ENCODE data around the gene ZIC2. TPM values are rescaled to one million over a fixed set of nuclear protein-coding genes. Genes with fewer than 3 reads are reported as not detected.
A peak's percentile ranks its signal among the peaks of the same experiment; 100 is the strongest.
"Not testable (repeated sequence)": the region's sequence is repeated elsewhere in the genome, so short reads cannot be mapped to it uniquely, and the experiment has no call there.

ZIC2 gene
- total RNA-seq, 1 donor from 2014 or later, result 129 TPM

- TF ChIP-seq, protein P1, sequence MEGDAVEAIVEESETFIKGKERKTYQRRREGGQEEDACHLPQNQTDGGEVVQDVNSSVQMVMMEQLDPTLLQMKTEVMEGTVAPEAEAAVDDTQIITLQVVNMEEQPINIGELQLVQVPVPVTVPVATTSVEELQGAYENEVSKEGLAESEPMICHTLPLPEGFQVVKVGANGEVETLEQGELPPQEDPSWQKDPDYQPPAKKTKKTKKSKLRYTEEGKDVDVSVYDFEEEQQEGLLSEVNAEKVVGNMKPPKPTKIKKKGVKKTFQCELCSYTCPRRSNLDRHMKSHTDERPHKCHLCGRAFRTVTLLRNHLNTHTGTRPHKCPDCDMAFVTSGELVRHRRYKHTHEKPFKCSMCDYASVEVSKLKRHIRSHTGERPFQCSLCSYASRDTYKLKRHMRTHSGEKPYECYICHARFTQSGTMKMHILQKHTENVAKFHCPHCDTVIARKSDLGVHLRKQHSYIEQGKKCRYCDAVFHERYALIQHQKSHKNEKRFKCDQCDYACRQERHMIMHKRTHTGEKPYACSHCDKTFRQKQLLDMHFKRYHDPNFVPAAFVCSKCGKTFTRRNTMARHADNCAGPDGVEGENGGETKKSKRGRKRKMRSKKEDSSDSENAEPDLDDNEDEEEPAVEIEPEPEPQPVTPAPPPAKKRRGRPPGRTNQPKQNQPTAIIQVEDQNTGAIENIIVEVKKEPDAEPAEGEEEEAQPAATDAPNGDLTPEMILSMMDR (conservative IDR thresholded peaks at IDR 0.05), result no peak
- Mint-ChIP-seq H3K36me3 (no peaks in the 10 kb centered on the region), H3K27me3 (no peaks in the 10 kb centered on the region), H3K9me3 (no peaks in the 10 kb centered on the region), H3K27ac (no peak overlapping the region), H3K4me3 (no peak overlapping the region), H3K4me1 (ENCODE audit: unreplicated experiment) (no peaks in the 10 kb centered on the region)
- peak; percentile 42 for DNase-seq (ENCODE audit: extremely low spot score, unreplicated experiment)
Measured at GRCh38 chr13:100019780-100020356, 38.3 kb downstream of the ZIC2 start.

DNA sequence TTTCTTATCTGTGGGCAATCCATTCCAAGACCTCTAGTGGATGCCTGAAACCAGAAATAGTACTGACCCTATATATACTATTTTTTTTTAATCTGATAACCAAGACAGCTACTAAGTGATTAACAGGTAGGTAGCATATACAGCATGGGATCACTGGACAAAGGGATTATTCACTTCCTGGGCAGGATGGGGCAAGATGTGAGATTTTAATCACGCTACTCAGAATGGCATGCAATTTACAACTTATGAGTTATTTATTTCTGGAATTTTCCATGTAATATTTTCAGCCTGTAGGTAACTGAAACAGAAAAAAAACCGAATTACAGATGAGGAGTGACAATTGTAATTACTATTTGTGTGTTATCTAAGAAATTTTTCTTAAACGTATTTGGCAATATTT is 41.2 kb downstream of the ZIC2 start:
- no peaks in the 10 kb centered on the region for H3K9me3 Mint-ChIP-seq
- no peak overlapping the region for H3K4me3 Mint-ChIP-seq
- DNase-seq (ENCODE audit: extremely low spot score, unreplicated experiment), result no peak
- no peak overlapping the region for H3K27ac Mint-ChIP-seq
- TF ChIP-seq, protein P1 (conservative IDR thresholded peaks at IDR 0.05), result no peak
- H3K36me3 Mint-ChIP-seq, result no peaks in the 10 kb centered on the region
- peaks cover 3% of the 10 kb centered on the region for H3K27me3 Mint-ChIP-seq
- no peaks in the 10 kb centered on the region for H3K4me1 Mint-ChIP-seq (ENCODE audit: unreplicated experiment)

- H3K9me3 Mint-ChIP-seq, result no peaks in the 10 kb centered on the region
- peaks cover 3% of the 10 kb centered on the region for H3K27me3 Mint-ChIP-seq
- no peak overlapping the region for H3K27ac Mint-ChIP-seq
- TF ChIP-seq, protein P1 (conservative IDR thresholded peaks at IDR 0.05), result no peak
- H3K4me1 Mint-ChIP-seq (ENCODE audit: unreplicated experiment), result no peaks in the 10 kb centered on the region
- H3K4me3 Mint-ChIP-seq, result no peak overlapping the region
- no peak for DNase-seq (ENCODE audit: extremely low spot score, unreplicated experiment)
- no peaks in the 10 kb centered on the region for H3K36me3 Mint-ChIP-seq
Measured at GRCh38 chr13:100024023-100024422, 42.4 kb downstream of the ZIC2 start.

DNA sequence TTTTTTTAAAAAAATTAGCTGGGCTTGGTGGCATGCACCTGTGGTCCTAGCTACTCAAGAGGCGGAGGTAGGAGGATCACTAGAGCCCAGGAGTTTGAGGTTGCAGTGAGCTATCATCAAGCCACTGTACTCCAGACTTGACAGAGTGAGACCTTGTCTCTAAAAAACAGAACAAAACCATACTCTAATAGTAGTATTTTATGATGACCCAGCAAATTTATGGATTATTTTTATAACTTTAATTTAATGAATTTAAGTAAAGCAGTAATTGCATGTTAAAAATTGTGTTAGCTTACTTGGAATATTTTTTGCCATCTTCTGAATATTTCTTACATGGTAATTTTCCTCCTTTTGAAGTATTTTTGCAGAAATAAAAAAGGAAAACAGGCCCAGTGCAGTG is 48.3 kb downstream of the ZIC2 start:
- no peaks in the 10 kb centered on the region for H3K4me1 Mint-ChIP-seq (ENCODE audit: unreplicated experiment)
- no peak for DNase-seq (ENCODE audit: extremely low spot score, unreplicated experiment)
- H3K36me3 Mint-ChIP-seq, result no peaks in the 10 kb centered on the region
- H3K4me3 Mint-ChIP-seq, result no peak overlapping the region
- TF ChIP-seq, protein P1 (conservative IDR thresholded peaks at IDR 0.05), result no peak
- H3K9me3 Mint-ChIP-seq, result no peaks in the 10 kb centered on the region
- no peak overlapping the region for H3K27ac Mint-ChIP-seq
- peaks cover 3% of the 10 kb centered on the region for H3K27me3 Mint-ChIP-seq

DNA sequence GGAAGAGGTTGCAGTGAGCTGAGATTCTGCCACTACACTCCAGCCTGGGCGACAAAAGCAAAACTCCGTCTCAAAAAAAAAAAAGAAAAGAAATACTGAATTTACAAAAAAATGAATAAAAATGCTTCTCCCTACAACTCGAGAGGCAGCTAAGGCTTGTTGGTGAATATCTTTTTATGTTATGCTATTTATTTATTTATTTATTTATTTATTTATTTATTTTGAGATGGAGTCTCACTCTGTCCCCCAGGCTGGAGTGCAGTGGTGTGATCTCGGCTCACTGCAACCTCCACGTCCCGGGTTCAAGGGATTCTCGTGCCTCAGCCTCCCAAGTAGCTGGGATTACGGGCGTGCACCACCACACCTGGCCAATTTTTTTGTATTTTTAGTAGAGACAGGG is 51.1 kb downstream of the ZIC2 start:
- peak; percentile 16 for DNase-seq (ENCODE audit: extremely low spot score, unreplicated experiment)
- H3K9me3 Mint-ChIP-seq; H3K27ac Mint-ChIP-seq; H3K27me3 Mint-ChIP-seq; H3K4me1 Mint-ChIP-seq (ENCODE audit: unreplicated experiment); H3K36me3 Mint-ChIP-seq; H3K4me3 Mint-ChIP-seq: not testable (repeated sequence)

DNA sequence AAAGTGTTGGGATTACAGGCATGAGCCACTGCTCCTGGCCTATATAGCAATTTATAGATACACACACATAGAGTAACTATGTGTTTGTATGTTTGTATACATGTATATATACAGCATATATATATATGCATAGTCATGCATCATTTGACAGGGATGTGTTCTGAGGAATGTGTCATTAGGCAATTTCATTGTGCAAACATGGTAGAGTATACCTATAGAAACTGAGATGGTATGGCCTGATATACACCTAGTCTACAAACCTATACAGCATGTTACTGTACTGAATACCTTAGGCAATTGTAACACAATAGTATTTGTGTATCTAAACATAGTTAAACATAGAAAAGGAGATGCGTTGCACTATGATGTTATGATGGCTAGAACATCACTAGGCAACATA is 54.4 kb downstream of the ZIC2 start:
- peaks cover 10% of the 10 kb centered on the region for H3K4me1 Mint-ChIP-seq (ENCODE audit: unreplicated experiment)
- TF ChIP-seq, protein P1 (conservative IDR thresholded peaks at IDR 0.05), result no peak
- no peaks in the 10 kb centered on the region for H3K27me3 Mint-ChIP-seq
- H3K36me3 Mint-ChIP-seq, result no peaks in the 10 kb centered on the region
- no peak for DNase-seq (ENCODE audit: extremely low spot score, unreplicated experiment)
- no peak overlapping the region for H3K4me3 Mint-ChIP-seq
- no peak overlapping the region for H3K27ac Mint-ChIP-seq
- H3K9me3 Mint-ChIP-seq, result no peaks in the 10 kb centered on the region

Other genes starting within 250 kb of the ZIC2 start
- gene ZIC5, start 10.0 kb upstream of the ZIC2 start, total RNA-seq (ENCODE audit: low replicate concordance), result 0.05 and 15.1 TPM in 2 replicates
- gene PCCA, start 107.3 kb downstream of the ZIC2 start, total RNA-seq (ENCODE audit: low replicate concordance), result 21.1 and 46.8 TPM in 2 replicates